ENCODE data around the gene XIRP1.

The XIRP1 gene

DNA sequence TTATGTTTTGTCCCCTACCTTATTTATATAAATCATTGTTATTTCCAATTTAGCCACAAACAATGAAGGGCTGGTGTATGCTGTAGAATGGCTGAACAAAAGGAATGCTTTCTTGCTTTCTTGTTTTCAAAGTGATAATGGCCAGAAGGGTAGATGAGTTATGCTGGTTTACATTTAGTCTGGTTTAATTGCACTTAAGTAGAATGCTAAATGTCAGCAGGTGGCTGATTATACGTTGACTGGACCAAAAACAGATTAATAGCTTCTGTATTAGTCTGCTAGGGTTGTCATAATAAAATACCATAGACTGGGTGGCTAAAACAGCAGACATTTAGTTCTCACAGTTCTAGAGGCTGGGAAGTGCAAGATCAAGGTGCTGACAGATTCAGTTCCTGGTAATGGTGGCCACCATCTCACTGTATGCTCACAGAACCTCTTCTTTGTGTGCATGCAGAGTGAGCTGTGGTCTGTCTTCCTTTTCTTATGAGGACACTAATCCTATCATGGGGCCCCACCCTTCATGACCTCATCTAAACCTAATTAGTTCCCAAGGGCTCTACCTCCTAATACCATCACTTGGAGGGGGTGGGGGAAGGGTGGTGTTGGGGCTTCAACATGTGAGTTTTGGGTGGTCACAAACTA is 17.1 kb upstream of the XIRP1 start:
- no peak for DNase-seq

DNA sequence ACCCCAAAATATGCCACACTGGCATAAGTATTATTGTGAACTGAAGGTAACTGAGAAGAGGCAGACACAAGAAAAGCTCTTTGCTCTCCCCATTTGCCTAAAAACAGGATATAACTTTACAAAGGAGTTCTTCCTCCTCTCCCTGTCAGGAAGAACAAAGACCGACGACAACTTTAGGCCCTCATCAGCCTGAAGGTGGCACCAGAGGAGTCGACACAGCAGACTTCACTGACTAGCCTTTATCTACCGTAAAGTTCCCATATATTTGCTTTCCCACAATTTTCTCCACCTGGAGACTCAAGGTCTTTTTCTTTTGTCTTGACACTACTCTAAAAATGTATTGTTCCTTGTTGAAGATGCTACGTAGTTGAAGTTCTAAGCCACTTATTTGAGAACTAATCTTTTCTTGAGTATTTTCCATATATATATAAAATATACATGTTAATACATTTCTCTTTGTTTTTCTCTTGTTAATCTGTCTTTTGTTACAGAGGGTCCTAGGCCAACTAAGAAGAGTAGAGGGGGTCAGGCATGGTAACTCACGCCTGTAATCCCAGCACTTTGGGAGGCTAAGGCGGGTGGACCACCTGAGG is 16.2 kb upstream of the XIRP1 start:
- no peak for DNase-seq

- DNase-seq: no peak
Observed at GRCh38 chr3:39207361-39208186, 15.2 kb upstream of the XIRP1 start.

DNA sequence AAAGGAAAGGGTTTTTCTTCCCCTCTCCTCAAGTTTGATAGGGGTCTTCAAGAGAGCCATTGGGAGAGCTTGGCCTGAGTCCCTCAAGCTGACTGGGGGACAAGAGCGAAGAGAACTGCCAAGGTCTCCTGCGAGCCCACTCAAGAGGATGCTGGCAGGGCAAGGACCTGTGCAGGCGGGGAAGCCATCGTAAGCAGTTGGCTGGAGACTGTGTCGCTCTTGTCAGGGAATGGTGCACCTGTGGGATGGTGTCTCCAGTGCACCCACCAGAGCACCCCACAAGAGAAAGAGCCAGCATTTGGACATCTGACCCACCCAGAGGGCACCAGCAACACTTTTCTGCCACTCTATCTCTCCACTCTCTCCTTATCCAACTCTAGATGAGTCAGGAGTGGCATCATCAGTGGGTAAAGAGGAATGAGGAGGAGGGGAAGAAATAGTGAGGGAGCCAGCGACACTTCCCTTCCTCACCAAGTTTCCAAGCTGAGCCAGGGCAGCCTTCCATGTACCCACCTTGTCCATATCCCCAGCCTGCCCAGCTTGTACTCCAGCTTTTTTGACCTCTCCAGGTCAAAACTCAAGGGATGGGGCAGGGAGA is 13.6 kb upstream of the XIRP1 start:
- no peak for DNase-seq

DNA sequence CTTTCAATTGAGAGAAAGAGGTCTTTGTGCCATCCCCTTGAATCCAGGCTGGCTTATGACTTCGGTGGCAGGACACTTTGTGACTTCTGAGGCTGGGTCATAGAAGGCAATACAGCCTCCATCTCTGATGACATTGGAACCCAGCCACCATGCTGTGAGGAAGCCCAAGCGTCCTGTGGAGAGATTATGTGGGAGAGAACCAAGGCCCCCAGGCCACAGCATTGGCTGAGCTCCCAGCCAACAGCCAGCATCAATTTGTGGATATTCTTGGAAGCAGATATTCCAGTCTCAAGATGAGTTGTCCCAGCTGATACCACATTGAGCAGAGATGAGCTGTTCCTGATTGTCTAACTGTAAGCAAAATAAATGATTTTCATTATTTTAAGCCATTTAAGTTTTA is 12.7 kb upstream of the XIRP1 start:
- DNase-seq: no peak

- DNase-seq: no peak
Observed at GRCh38 chr3:39203860-39204259, 11.5 kb upstream of the XIRP1 start.

DNA sequence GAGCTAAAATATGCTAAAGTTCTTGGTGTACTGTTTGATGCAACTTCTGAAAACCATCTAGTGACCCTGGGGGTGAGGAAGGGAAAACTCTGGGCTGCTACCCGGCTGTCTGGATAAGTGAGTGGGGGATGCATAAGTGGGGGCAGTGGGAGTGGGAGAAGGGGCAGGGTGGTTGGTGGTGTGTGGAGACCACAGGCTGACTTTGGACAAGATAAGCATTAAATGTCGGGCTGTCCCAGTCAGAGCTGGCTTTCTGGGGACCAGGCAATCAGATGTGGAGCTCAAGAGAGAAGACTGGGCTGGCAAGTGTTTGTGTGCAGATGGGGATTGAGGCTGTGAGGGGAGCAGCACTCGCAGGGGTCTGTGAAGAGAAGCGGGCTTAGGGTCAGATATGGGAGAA is 11.0 kb upstream of the XIRP1 start:
- no peak for DNase-seq

DNA sequence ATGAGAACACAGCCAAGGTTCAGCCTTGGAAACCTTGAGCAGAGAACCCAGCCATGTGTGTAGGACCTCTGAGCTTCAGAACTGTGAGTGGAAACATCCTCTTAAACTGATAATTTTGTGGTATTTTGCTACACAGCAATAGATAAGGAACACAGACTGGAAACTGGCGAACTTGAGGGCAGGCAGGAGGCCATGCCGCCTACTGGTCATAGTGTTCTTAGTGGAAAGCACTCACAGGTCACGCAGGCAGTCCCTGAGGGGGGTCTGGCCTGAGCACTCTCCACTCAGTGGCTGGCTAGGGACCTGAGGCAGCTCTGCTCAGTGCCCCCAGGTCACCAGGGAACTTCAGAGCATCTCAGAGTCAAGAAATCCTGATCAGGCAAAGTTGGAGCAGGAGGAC is 9.7 kb upstream of the XIRP1 start:
- no peak for DNase-seq

GRCh38 chr3:39196671-39197356 is 4.4 kb upstream of the XIRP1 start:
- no peak for DNase-seq

GRCh38 chr3:39196034-39196433 is 3.6 kb upstream of the XIRP1 start:
- DNase-seq: no peak

GRCh38 chr3:39193391-39193790 is 996 bp upstream of the XIRP1 start:
- DNase-seq: no peak

- no peak for DNase-seq
Observed at GRCh38 chr3:39191773-39192172, 622 bp downstream of the XIRP1 start.

DNA sequence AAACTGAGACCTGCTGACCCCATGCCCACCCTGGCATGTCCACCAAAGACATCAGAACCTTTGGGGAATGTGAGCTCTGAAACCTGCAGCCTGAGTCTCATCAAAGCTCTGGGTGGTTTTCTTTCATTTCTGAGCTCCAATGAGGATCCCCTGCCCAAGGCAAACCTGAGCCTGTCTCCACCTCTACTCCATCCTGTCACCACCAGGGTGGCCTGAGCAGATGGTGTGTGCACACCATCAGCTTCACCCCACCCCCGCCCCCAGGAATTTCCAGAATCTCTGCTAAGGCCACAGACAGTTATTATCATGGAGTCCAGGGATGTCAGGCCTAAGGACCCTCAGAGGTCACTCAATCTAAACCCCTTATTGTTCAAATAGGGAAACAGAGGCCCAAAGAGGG is 1.3 kb downstream of the XIRP1 start:
- DNase-seq: no peak

DNA sequence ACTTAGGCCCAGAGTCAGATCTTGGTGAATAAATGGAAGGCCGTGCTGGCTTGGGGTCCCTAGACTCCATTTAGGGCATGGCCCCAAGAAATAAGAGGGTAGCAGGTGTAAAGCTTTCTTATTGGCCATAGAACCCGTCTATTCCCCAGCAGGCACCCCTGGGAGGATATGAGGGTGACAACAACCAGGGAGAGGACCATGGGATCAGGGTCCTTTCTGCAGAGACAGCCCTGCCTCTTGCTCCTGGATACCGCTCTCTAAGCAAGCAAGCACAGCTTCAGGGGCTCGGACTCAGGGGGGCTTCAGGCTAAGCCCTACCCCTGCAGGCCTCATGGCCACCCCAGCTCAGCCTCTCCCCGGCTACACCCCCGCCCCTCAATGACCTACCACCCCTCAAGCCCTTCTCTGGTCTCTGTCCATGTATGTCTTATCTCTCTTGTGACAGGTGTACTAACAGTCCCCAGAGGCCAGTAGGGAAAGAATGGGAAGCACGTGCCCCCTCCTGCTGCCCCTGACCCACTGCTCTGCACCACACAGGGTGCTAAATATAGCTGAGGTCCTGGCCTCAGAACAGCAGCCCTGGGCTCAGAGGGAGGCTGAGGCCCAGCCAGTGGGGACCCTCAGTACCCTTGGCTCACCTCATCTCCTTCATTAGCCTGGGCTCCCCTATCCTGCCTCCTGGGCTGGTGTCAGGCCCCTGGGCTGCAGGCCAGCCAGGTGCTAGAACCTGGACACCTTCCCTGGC is 1.9 kb downstream of the XIRP1 start:
- DNase-seq: no peak

GRCh38 chr3:39189959-39190269 is 2.5 kb downstream of the XIRP1 start:
- DNase-seq: no peak

DNA sequence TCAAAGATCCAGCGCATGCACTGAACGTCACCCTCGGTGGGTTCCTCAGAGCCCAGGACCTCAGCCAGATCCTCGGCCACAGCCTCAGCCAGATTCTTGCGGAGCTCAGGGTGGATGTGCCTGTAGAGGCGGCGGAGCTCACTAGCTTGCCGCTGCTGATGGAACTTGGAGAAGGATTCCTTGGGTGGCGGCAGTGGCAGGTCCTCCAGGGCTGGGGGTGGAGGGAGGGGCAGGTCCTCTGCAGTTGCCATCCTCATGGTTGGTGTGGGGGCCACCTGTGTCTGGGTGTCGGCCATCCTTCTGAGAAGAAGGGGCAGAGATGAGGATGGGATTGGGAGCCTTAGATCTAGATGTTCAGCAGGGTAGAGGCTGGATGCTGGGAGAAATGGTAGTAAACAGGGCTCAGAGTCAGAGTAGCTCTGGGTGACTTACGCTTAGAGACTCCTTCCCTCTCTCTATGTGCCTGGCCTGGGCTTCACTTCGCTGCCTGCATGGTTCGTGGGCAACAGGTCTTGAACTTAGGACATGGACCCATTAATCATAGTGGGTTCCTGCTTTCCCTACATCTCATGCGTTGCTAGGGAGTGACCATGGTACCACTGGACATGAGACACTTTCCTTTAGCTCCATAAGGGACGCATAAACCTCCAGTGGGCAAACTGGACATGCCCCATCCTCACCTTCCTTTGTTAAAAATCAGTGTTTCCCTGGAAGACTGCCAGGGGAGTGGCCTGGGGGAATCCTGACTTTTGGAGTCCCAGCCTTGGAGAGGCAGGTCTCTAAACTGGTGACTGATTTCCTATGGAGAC is 3.0 kb downstream of the XIRP1 start:
- no peak for DNase-seq

- no peak for DNase-seq
Observed at GRCh38 chr3:39188271-39189149, 3.9 kb downstream of the XIRP1 start.

DNA sequence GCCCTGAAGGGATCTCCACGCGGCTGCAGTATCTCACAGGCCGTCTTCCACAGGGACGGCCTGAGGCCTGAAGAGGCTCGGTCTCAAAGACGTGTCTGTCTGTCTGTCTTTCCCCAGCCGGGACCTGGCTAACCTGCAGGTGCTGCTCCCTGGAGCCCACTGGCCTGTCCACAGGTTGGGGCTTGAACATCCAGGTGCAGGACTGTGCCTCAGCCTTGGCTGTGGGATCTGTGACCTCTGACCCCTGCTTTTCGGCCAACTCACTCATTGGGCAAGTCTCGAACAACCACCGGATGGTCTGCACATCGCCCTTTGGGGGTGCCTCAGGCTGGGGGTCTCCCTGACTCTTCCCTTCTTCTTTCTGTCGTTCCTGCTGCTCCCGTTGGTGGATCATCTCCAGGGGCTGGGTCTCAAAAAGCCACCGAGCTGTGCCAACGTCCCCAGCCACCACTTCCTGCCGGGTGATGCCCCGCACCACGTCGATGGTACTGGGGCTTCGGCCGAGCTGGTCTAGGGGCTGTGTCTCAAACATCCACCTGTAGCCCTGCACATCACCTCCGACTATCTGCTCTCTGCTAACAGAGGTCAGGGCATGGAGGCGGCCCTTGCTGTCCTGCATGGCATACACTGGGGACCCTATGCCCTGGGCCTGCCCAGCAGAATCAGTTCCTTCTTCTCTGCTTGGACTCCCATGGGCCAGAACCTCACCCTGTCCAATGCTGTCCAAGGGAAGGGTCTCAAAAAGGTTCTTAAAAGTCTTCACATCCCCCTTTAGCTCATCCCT is 4.8 kb downstream of the XIRP1 start:
- no peak for DNase-seq

GRCh38 chr3:39186692-39187151 is 5.7 kb downstream of the XIRP1 start:
- DNase-seq: no peak
